Stimulated activated CD4-positive, alpha-beta T cell treated with anti-CD3 and anti-CD28 coated beads, Interleukin-4, amount 100 ng/mL, for 1 hour (primary cell): ENCODE results near the gene RGS1.

Source experiments
- DNase-seq: peaks from one replicate; pipeline ENCODE4 v3.0.0-alpha.2; 2020

The RGS1 gene

GRCh38 chr1:192575499-192576189, at the start of gene RGS1:
RGS1 (plus strand) TSS chr1:192575773; CDS start chr1:192575793, 20 bp downstream.
- DNase-seq: peak; percentile 55

GRCh38 chr1:192527111-192527795, 48.3 kb upstream of the RGS1 start:
- DNase-seq: no peak

- DNase-seq: no peak
Measured at GRCh38 chr1:192527950-192528349, 47.6 kb upstream of the RGS1 start.

GRCh38 chr1:192529031-192529755, 46.4 kb upstream of the RGS1 start:
- no peak for DNase-seq

GRCh38 chr1:192529811-192530210, 45.8 kb upstream of the RGS1 start:
- no peak for DNase-seq

GRCh38 chr1:192530254-192530653, 45.3 kb upstream of the RGS1 start:
- no peak for DNase-seq

- DNase-seq: peak; percentile 41
Measured at GRCh38 chr1:192531037-192531703, 44.4 kb upstream of the RGS1 start.

- no peak for DNase-seq
Measured at GRCh38 chr1:192534666-192535065, 40.9 kb upstream of the RGS1 start.

- DNase-seq: no peak
Measured at GRCh38 chr1:192535916-192536664, 39.5 kb upstream of the RGS1 start.

- no peak for DNase-seq
Measured at GRCh38 chr1:192538407-192539296, 36.9 kb upstream of the RGS1 start.

GRCh38 chr1:192539297-192540092, 36.1 kb upstream of the RGS1 start:
- no peak for DNase-seq

- no peak for DNase-seq
Measured at GRCh38 chr1:192543445-192543844, 32.1 kb upstream of the RGS1 start.

GRCh38 chr1:192545896-192546521, 29.6 kb upstream of the RGS1 start:
- DNase-seq: no peak

- no peak for DNase-seq
Measured at GRCh38 chr1:192546596-192547190, 28.9 kb upstream of the RGS1 start.

GRCh38 chr1:192547501-192547900, 28.1 kb upstream of the RGS1 start:
- no peak for DNase-seq

GRCh38 chr1:192549937-192550336, 25.6 kb upstream of the RGS1 start:
- no peak for DNase-seq

- DNase-seq: no peak
Measured at GRCh38 chr1:192550922-192551534, 24.5 kb upstream of the RGS1 start.

- no peak for DNase-seq
Measured at GRCh38 chr1:192552760-192553191, 22.8 kb upstream of the RGS1 start.

- no peak for DNase-seq
Measured at GRCh38 chr1:192553741-192554140, 21.8 kb upstream of the RGS1 start.
